SK-N-SH (cell line): ENCODE measurements around the gene GPR137B. TPM values are rescaled to one million over a fixed set of nuclear protein-coding genes. Genes with fewer than 3 reads are reported as not detected.

ENCODE experiments used
- CTCF ChIA-PET: fragments of 300-600, 350-600 bp; formaldehyde crosslinking; extraction: SDS; loops from one replicate; lab custom pipeline; 2021; lab: Yijun Ruan, JAX
- POLR2A ChIA-PET: fragments of 350-600 bp; sonication (Branson Sonifier 250); formaldehyde crosslinking; extraction: SDS; loops from one replicate; lab custom pipeline; 2020; ENCODE audit warnings: antibody characterized with exemption, inconsistent platforms; lab: Yijun Ruan, JAX
- DNase-seq: peaks from one replicate; pipeline ENCODE4 v3.0.0; 2012
- H2AFZ ChIP-seq: fragments of 200-600 bp; sonication (generic); 2 replicates; pipeline ENCODE4 v1.8.1; 2016; ENCODE audit warnings: antibody characterized with exemption, mild to moderate bottlenecking, low read depth
- H3F3A ChIP-seq: fragments of 200-600 bp; sonication (generic); replicated peaks from 2 replicates; pipeline ENCODE3; 2016; ENCODE audit warnings: antibody characterized with exemption, mild to moderate bottlenecking; ENCODE audit not compliant: insufficient read depth
- H3K27ac ChIP-seq, 2 experiments: fragments of 200-500 bp in 1 of 2; fragments of 200-600 bp in 1 of 2; sonication (Bioruptor generic) in 1 of 2; sonication (generic), shearing (Covaris generic) in 1 of 2; 2 replicates each; pipeline versions ENCODE4 v1.5.1 to v1.6.1; 2014 to 2016; ENCODE audit warnings: low read depth in 2 of 2, inconsistent platforms in 1 of 2, low read length in 1 of 2, mild to moderate bottlenecking in 1 of 2, mixed read lengths in 1 of 2
- H3K27me3 ChIP-seq: fragments of 200-600 bp; sonication (generic), shearing (Covaris generic); 2 replicates; pipeline ENCODE4 v1.6.1; 2016; ENCODE audit warnings: mixed run types; ENCODE audit not compliant: insufficient read depth
- H3K36me3 ChIP-seq, 2 experiments: fragments of 200-500 bp in 1 of 2; fragments of 200-600 bp in 1 of 2; sonication (Bioruptor generic) in 1 of 2; sonication (generic) in 1 of 2; replicated peaks in 1 of 2; 2 replicates each; pipeline versions ENCODE3 to v1.5.1; 2014 to 2016; ENCODE audit warnings: low read length in 1 of 2, mild to moderate bottlenecking in 1 of 2; ENCODE audit not compliant: insufficient read depth in 2 of 2, control insufficient read depth in 1 of 2
- H3K4me1 ChIP-seq, 2 experiments: fragments of 200-500 bp in 1 of 2; fragments of 200-600 bp in 1 of 2; sonication (Bioruptor generic) in 1 of 2; sonication (generic), shearing (Covaris generic) in 1 of 2; 2 replicates each; pipeline versions ENCODE4 v1.5.1 to v1.6.1; 2014 to 2016; ENCODE audit warnings: low read depth in 1 of 2, low read length in 1 of 2, mixed run types in 1 of 2; ENCODE audit not compliant: insufficient read depth in 2 of 2, control insufficient read depth in 1 of 2
- H3K4me2 ChIP-seq: fragments of 200-600 bp; sonication (generic), shearing (Covaris generic); 2 replicates; pipeline ENCODE4 v1.6.1; 2017; ENCODE audit warnings: mixed run types
- H3K4me3 ChIP-seq, 2 experiments: fragments of 200-500 bp in 1 of 2; fragments of 200-600 bp in 1 of 2; sonication (Bioruptor generic) in 1 of 2; sonication (generic), shearing (Covaris generic) in 1 of 2; 2 replicates each; pipeline versions ENCODE4 v1.5.1 to v1.8.1; 2014 to 2016; ENCODE audit warnings: low read depth in 2 of 2, inconsistent platforms in 1 of 2, low read length in 1 of 2, mild to moderate bottlenecking in 1 of 2, mixed read lengths in 1 of 2, moderate library complexity in 1 of 2
- H3K79me2 ChIP-seq: fragments of 200-600 bp; sonication (generic); 2 replicates; pipeline ENCODE4 v1.8.1; 2017; ENCODE audit warnings: mild to moderate bottlenecking; ENCODE audit not compliant: insufficient read depth
- H3K9ac ChIP-seq: fragments of 200-600 bp; sonication (generic); 2 replicates; pipeline ENCODE4 v1.6.1; 2017; ENCODE audit warnings: mixed run types
- H3K9me2 ChIP-seq: fragments of 200-600 bp; sonication (generic); 2 replicates; pipeline ENCODE4 v1.6.1; 2017; ENCODE audit warnings: mixed run types
- H3K9me3 ChIP-seq: fragments of 200-600 bp; sonication (generic); 2 replicates; pipeline ENCODE4 v1.6.1; 2017; ENCODE audit warnings: mixed run types, mild to moderate bottlenecking, moderate library complexity
- H4K20me1 ChIP-seq: fragments of 200-600 bp; sonication (generic); 2 replicates; pipeline ENCODE4 v1.6.1; 2017; ENCODE audit warnings: mild to moderate bottlenecking, mixed run types; ENCODE audit not compliant: insufficient read depth
- CHD2 ChIP-seq: fragments of 150-350 bp; IDR thresholded peaks from 2 replicates; pipeline ENCODE4 v1.6.1; 2018; ENCODE audit warnings: low read length; ENCODE audit not compliant: partially characterized antibody
- EZH2phosphoT487 ChIP-seq: fragments of 200-600 bp; sonication (generic); IDR thresholded peaks from 2 replicates; pipeline ENCODE4 v1.6.1; 2017; ENCODE audit warnings: low read depth, mixed run types, mild to moderate bottlenecking, antibody characterized with exemption, moderate library complexity, borderline replicate concordance
- FOSL2 ChIP-seq: IDR thresholded peaks from 2 replicates; pipeline ENCODE4 v1.4.0; 2012; ENCODE audit warnings: low read depth, mild to moderate bottlenecking, moderate library complexity, borderline replicate concordance
- FOXM1 ChIP-seq: IDR thresholded peaks from 2 replicates; pipeline ENCODE4 v1.4.0; 2012; ENCODE audit warnings: low read depth, mild to moderate bottlenecking
- GABPA ChIP-seq: IDR thresholded peaks from 2 replicates; pipeline ENCODE4 v1.4.0; 2012; ENCODE audit warnings: low read depth, mild to moderate bottlenecking
- GATA2 ChIP-seq: sonication (generic); formaldehyde crosslinking; IDR thresholded peaks from 2 replicates; pipeline ENCODE4 v1.5.0; 2020; ENCODE audit warnings: mild to moderate bottlenecking, missing genetic modification reagents
- JUND ChIP-seq: IDR thresholded peaks from 2 replicates; pipeline ENCODE4 v1.4.0; 2012
- MAX ChIP-seq: IDR thresholded peaks from 2 replicates; pipeline ENCODE4 v1.4.0; 2012; ENCODE audit warnings: low read depth
- MEF2A ChIP-seq: IDR thresholded peaks from 2 replicates; pipeline ENCODE4 v1.4.0; 2012; ENCODE audit warnings: low read depth, borderline replicate concordance
- PBX3 ChIP-seq: IDR thresholded peaks from 2 replicates; pipeline ENCODE4; 2012
- POLR2AphosphoS5 ChIP-seq: IDR thresholded peaks from 2 replicates; pipeline ENCODE4 v1.6.1; 2012; ENCODE audit warnings: low read depth, low read length
- RFX5 ChIP-seq: IDR thresholded peaks from 2 replicates; pipeline ENCODE4 v1.6.1; 2012; ENCODE audit warnings: mild to moderate bottlenecking, improper control_type of control experiment, low read length
- TAF1 ChIP-seq: IDR thresholded peaks from 2 replicates; pipeline ENCODE4 v1.6.1; 2012; ENCODE audit warnings: low read depth, mild to moderate bottlenecking, low read length, moderate library complexity, borderline replicate concordance
- polyA plus RNA-seq, 3 experiments: library from polyadenylated mRNA; depleted of rRNA; stranded (reverse); fragments of >200 nt; gene quantifications; 2 replicates each; pipeline ENCODE4 v1.2.3, GENCODE V29; 2012
- TF ChIP-seq, protein P1 (sequence below): IDR thresholded peaks from 2 replicates; pipeline ENCODE4 v1.6.1; 2012; ENCODE audit warnings: mild to moderate bottlenecking, low read depth, low read length, moderate library complexity
- TF ChIP-seq, protein P2 (sequence below): fragments of 150-350 bp; IDR thresholded peaks from 2 replicates; pipeline ENCODE4 v1.6.1; 2017; ENCODE audit warnings: antibody characterized with exemption, low read length, low read depth, borderline replicate concordance

Gene GPR137B
- polyA plus RNA-seq, 1 of the 3 experiments (the other 2 are of a cell fraction), result 7.0 TPM

GRCh38 chr1:236257216-236257615 is 114.9 kb downstream of the GPR137B start:
- no peak overlapping the region for H3K4me3 ChIP-seq
- H3K4me1 ChIP-seq, result no peaks in the 10 kb centered on the region
- H3K9ac ChIP-seq, result no peak overlapping the region
- ChIA-PET CTCF (no interaction called here), POLR2A (no interaction called here)
- H3K27ac ChIP-seq, result no peak overlapping the region
- H4K20me1 ChIP-seq, result no peaks in the 10 kb centered on the region
- DNase-seq, result no peak
- H3K9me3 ChIP-seq, result no peaks in the 10 kb centered on the region
- H3F3A ChIP-seq, result no peaks in the 10 kb centered on the region
- no peaks in the 10 kb centered on the region for H3K9me2 ChIP-seq
- TF ChIP-seq, protein P1, sequence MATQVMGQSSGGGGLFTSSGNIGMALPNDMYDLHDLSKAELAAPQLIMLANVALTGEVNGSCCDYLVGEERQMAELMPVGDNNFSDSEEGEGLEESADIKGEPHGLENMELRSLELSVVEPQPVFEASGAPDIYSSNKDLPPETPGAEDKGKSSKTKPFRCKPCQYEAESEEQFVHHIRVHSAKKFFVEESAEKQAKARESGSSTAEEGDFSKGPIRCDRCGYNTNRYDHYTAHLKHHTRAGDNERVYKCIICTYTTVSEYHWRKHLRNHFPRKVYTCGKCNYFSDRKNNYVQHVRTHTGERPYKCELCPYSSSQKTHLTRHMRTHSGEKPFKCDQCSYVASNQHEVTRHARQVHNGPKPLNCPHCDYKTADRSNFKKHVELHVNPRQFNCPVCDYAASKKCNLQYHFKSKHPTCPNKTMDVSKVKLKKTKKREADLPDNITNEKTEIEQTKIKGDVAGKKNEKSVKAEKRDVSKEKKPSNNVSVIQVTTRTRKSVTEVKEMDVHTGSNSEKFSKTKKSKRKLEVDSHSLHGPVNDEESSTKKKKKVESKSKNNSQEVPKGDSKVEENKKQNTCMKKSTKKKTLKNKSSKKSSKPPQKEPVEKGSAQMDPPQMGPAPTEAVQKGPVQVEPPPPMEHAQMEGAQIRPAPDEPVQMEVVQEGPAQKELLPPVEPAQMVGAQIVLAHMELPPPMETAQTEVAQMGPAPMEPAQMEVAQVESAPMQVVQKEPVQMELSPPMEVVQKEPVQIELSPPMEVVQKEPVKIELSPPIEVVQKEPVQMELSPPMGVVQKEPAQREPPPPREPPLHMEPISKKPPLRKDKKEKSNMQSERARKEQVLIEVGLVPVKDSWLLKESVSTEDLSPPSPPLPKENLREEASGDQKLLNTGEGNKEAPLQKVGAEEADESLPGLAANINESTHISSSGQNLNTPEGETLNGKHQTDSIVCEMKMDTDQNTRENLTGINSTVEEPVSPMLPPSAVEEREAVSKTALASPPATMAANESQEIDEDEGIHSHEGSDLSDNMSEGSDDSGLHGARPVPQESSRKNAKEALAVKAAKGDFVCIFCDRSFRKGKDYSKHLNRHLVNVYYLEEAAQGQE, result no peak
- TF ChIP-seq GABPA (no peak), GATA2 (CRISPR knock-in tag) (no peak), FOXM1 (no peak), CHD2 (no peak), PBX3 (no peak), JUND (no peak), EZH2phosphoT487 (no peak), RFX5 (no peak), FOSL2 (no peak), TAF1 (no peak), POLR2AphosphoS5 (no peak), MEF2A (no peak), MAX (no peak)
- TF ChIP-seq, protein P2, sequence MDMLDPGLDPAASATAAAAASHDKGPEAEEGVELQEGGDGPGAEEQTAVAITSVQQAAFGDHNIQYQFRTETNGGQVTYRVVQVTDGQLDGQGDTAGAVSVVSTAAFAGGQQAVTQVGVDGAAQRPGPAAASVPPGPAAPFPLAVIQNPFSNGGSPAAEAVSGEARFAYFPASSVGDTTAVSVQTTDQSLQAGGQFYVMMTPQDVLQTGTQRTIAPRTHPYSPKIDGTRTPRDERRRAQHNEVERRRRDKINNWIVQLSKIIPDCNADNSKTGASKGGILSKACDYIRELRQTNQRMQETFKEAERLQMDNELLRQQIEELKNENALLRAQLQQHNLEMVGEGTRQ, result no peak
- no peaks in the 10 kb centered on the region for H3K27me3 ChIP-seq
- H2AFZ ChIP-seq, result no peak overlapping the region
- H3K4me2 ChIP-seq, result no peak overlapping the region
- no peaks in the 10 kb centered on the region for H3K36me3 ChIP-seq
- no peaks in the 10 kb centered on the region for H3K79me2 ChIP-seq
